ENCODE measurements around the gene SASH1. TPM values are rescaled to one million over a fixed set of nuclear protein-coding genes. Genes with fewer than 3 reads are reported as not detected.
A peak's percentile ranks its signal among the peaks of the same experiment; 100 is the strongest.

Gene SASH1
- total and polyA plus RNA-seq, 2 donors (not counting 3 experiments of a cell fraction or from before 2014, with no cell fraction given): 18.5 to 103 TPM

DNA sequence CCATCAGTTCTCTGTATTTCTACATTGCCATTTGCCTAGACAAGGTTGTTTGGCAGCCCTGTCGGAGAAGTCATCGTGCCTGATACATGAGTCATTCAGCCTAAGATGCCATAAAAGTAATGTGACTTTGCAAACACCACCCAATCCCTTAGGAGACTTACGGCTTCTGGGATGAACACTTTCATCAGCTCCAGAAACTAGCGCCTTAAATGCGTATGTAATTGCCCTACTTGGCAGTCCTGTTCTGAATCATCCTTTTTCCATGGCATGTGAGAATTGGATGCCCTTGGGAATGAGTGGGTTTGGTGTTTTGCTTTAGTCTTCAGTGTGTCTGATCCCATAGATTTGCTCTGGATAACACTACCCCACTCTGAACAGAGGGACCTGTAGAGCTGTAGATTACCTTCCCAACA is 158.5 kb downstream of the SASH1 start:
- dilution Hi-C loops (cut with MboI; ENCODE audit: extremely low pct_ligation_motif_present, low sequenced_read_pairs): no loop called here
- peaks cover 4 to 19% of the 10 kb centered on the region in 2 experiments for H3K36me3 ChIP-seq (ENCODE audit: control insufficient read depth in 2 of 2, extremely low read depth in 1 of 2, insufficient read depth in 2 of 2, low read length in 2 of 2)
- H4K20me1 ChIP-seq (replicated peaks; ENCODE audit: control insufficient read depth, extremely low read depth, insufficient read depth, low read length): no peaks in the 10 kb centered on the region
- peaks cover 63% of the 10 kb centered on the region for H3K79me2 ChIP-seq (ENCODE audit: control insufficient read depth, insufficient read depth, low read length)
- peaks cover 9% of the 10 kb centered on the region for H3K4me1 ChIP-seq (ENCODE audit: control insufficient read depth, extremely low read depth, insufficient read depth, low read length)
- H3K9ac ChIP-seq (replicated peaks; ENCODE audit: extremely low read depth, insufficient read depth, low read length): no peak overlapping the region
- H3K27me3 ChIP-seq (ENCODE audit: control insufficient read depth in 2 of 2, insufficient read depth in 2 of 2, low read length in 2 of 2): no peaks in the 10 kb centered on the region
- no TSS peak for BruUV-seq (replicated peaks)
- no peak for TF ChIP-seq EZH2 (IDR thresholded peaks at IDR 0.05; ENCODE audit: borderline replicate concordance, low read depth, low read length, severe bottlenecking)
- TF ChIP-seq GATA2 (IDR thresholded peaks at IDR 0.05; ENCODE audit: insufficient read depth, insufficient read length, low read depth, low read length): no peak
- no peak overlapping the region for H3K4me3 ChIP-seq (replicated peaks in 1 of 3; ENCODE audit: insufficient read depth in 1 of 3, low read depth in 1 of 3, low read length in 3 of 3)
- intact Hi-C loops (cut with micrococcal nuclease): no loop called here
- H3K4me2 ChIP-seq (ENCODE audit: insufficient read depth, low read length): no peak overlapping the region
- no peak overlapping the region for H2AFZ ChIP-seq (ENCODE audit: low read depth, low read length)
- POLR2A ChIA-PET: no interaction called here
- no peak overlapping the region for H3K27ac ChIP-seq (ENCODE audit: insufficient read depth, low read depth, low read length)
- H3K9me3 ChIP-seq (replicated peaks; ENCODE audit: control insufficient read depth, insufficient read depth, low read length): no peaks in the 10 kb centered on the region
- FAIRE-seq (peak; percentile 53), DNase-seq (ENCODE audit: low read depth, low spot score) (no peak)
- CTCF ChIA-PET: no interaction called here
- H3K9me1 ChIP-seq (replicated peaks; ENCODE audit: control insufficient read depth, extremely low read depth, insufficient read depth, low read length): peaks cover 2% of the 10 kb centered on the region

GRCh38 chr6:148502083-148502772 is 159.6 kb downstream of the SASH1 start:
- DNase-seq (ENCODE audit: low read depth, low spot score) (no peak), FAIRE-seq (no peak)
- peaks cover 9% of the 10 kb centered on the region for H3K4me1 ChIP-seq (ENCODE audit: control insufficient read depth, extremely low read depth, insufficient read depth, low read length)
- intact Hi-C loops (cut with micrococcal nuclease): no loop called here
- no peak overlapping the region for H3K4me2 ChIP-seq (ENCODE audit: insufficient read depth, low read length)
- ChIA-PET POLR2A (no interaction called here), CTCF (interaction anchor here (0.6 to 1.9 kb wide), 2 partner anchors 10 to 23 kb away, joined by 3 to 5 read pairs; no protein-coding TSS in a partner anchor)
- H3K9me3 ChIP-seq (replicated peaks; ENCODE audit: control insufficient read depth, insufficient read depth, low read length): no peaks in the 10 kb centered on the region
- H2AFZ ChIP-seq (ENCODE audit: low read depth, low read length): no peak overlapping the region
- peaks cover 65% of the 10 kb centered on the region for H3K79me2 ChIP-seq (ENCODE audit: control insufficient read depth, insufficient read depth, low read length)
- H3K9me1 ChIP-seq (replicated peaks; ENCODE audit: control insufficient read depth, extremely low read depth, insufficient read depth, low read length): peaks cover 2% of the 10 kb centered on the region
- dilution Hi-C loops (cut with MboI; ENCODE audit: extremely low pct_ligation_motif_present, low sequenced_read_pairs): no loop called here
- H3K36me3 ChIP-seq (ENCODE audit: control insufficient read depth in 2 of 2, extremely low read depth in 1 of 2, insufficient read depth in 2 of 2, low read length in 2 of 2): peaks cover 4 to 18% of the 10 kb centered on the region in 2 experiments
- no peak overlapping the region for H3K27ac ChIP-seq (ENCODE audit: insufficient read depth, low read depth, low read length)
- TF ChIP-seq, protein P1, sequence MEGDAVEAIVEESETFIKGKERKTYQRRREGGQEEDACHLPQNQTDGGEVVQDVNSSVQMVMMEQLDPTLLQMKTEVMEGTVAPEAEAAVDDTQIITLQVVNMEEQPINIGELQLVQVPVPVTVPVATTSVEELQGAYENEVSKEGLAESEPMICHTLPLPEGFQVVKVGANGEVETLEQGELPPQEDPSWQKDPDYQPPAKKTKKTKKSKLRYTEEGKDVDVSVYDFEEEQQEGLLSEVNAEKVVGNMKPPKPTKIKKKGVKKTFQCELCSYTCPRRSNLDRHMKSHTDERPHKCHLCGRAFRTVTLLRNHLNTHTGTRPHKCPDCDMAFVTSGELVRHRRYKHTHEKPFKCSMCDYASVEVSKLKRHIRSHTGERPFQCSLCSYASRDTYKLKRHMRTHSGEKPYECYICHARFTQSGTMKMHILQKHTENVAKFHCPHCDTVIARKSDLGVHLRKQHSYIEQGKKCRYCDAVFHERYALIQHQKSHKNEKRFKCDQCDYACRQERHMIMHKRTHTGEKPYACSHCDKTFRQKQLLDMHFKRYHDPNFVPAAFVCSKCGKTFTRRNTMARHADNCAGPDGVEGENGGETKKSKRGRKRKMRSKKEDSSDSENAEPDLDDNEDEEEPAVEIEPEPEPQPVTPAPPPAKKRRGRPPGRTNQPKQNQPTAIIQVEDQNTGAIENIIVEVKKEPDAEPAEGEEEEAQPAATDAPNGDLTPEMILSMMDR (IDR thresholded peaks at IDR 0.05; ENCODE audit: extremely low read depth in 1 of 2, insufficient read depth in 1 of 2, low read depth in 1 of 2, low read length in 2 of 2): no peak
- TF ChIP-seq EZH2 (IDR thresholded peaks at IDR 0.05; ENCODE audit: borderline replicate concordance, low read depth, low read length, severe bottlenecking) (no peak), MYC (IDR thresholded peaks at IDR 0.05; ENCODE audit: low read depth, low read length) (no peak), JUN (IDR thresholded peaks at IDR 0.05; ENCODE audit: borderline replicate concordance, insufficient read depth, insufficient read length, low read depth) (no peak), GATA2 (IDR thresholded peaks at IDR 0.05; ENCODE audit: insufficient read depth, insufficient read length, low read depth, low read length) (no peak), POLR2AphosphoS5 (IDR thresholded peaks at IDR 0.05; ENCODE audit: insufficient read depth, low read depth, low read length) (no peak), FOS (IDR thresholded peaks at IDR 0.05; ENCODE audit: borderline replicate concordance, insufficient read depth, low read length) (no peak)
- H4K20me1 ChIP-seq (replicated peaks; ENCODE audit: control insufficient read depth, extremely low read depth, insufficient read depth, low read length): no peaks in the 10 kb centered on the region
- H3K27me3 ChIP-seq (ENCODE audit: control insufficient read depth in 2 of 2, insufficient read depth in 2 of 2, low read length in 2 of 2): no peaks in the 10 kb centered on the region
- no peak overlapping the region for H3K9ac ChIP-seq (replicated peaks; ENCODE audit: extremely low read depth, insufficient read depth, low read length)
- H3K4me3 ChIP-seq (replicated peaks in 1 of 3; ENCODE audit: insufficient read depth in 1 of 3, low read depth in 1 of 3, low read length in 3 of 3): no peak overlapping the region
- BruUV-seq (replicated peaks): no TSS peak

Measured in endothelial cell of umbilical vein (primary cell).